Liver (tissue), 3 donors: ENCODE data around the gene ANKRD60.

ENCODE experiments used
- ATF3 ChIP-seq: IDR thresholded peaks from 2 replicates; pipeline ENCODE4 v1.6.1; 2016; ENCODE audit warnings: antibody characterized with exemption
- CTCF ChIP-seq: fragments of 150-350 bp; IDR thresholded peaks from 2 replicates; pipeline ENCODE4 v1.5.1; 2017; ENCODE audit warnings: improper control_type of control experiment, low read depth, low read length; ENCODE audit not compliant: missing input control
- FOXA1 ChIP-seq: IDR thresholded peaks from 2 replicates; pipeline ENCODE4 v1.6.1; 2016; ENCODE audit warnings: antibody characterized with exemption
- GABPA ChIP-seq, 2 donors: IDR thresholded peaks in 1 of 2; conservative IDR thresholded peaks in 1 of 2; 2 replicates each; pipeline ENCODE4 v1.6.1; 2016; ENCODE audit warnings: antibody characterized with exemption in 2 of 2, mild to moderate bottlenecking in 1 of 2, moderate library complexity in 1 of 2
- HNF4A ChIP-seq, 2 donors: conservative IDR thresholded peaks; 2 replicates each; pipeline ENCODE4 v1.6.1; 2016; ENCODE audit warnings: antibody characterized with exemption in 2 of 2, mild to moderate bottlenecking in 2 of 2
- HNF4G ChIP-seq: IDR thresholded peaks from 2 replicates; pipeline ENCODE4 v1.6.1; 2016; ENCODE audit warnings: antibody characterized with exemption
- SP1 ChIP-seq: IDR thresholded peaks from 2 replicates; pipeline ENCODE4 v1.6.1; 2018; ENCODE audit warnings: antibody characterized with exemption, mild to moderate bottlenecking
- TAF1 ChIP-seq: conservative IDR thresholded peaks from 2 replicates; pipeline ENCODE4 v1.6.1; 2016; ENCODE audit warnings: antibody characterized with exemption, mild to moderate bottlenecking
- YY1 ChIP-seq: IDR thresholded peaks from 2 replicates; pipeline ENCODE4 v1.6.1; 2016; ENCODE audit warnings: antibody characterized with exemption, mild to moderate bottlenecking
- donor health status: healthy.
- donor health status: healthy.

GRCh38 chr20:58197185-58197469 is 31.3 kb downstream of the ANKRD60 start:
- TF ChIP-seq CTCF, result no peak
- no peak for TF ChIP-seq GABPA (IDR thresholded peaks at IDR 0.05 in 1 of 2, conservative IDR thresholded peaks at IDR 0.05 in 1 of 2)
- no peak for TF ChIP-seq FOXA1
- TF ChIP-seq SP1, result no peak
- TF ChIP-seq HNF4G, result no peak
- no peak for TF ChIP-seq YY1
- no peak for TF ChIP-seq TAF1
- TF ChIP-seq HNF4A (conservative IDR thresholded peaks at IDR 0.05), result no peak
- no peak for TF ChIP-seq ATF3
